Testis (tissue), 3 donors: Measurements from ENCODE around the gene SATB2. TPM values are rescaled to one million over a fixed set of nuclear protein-coding genes. Genes with fewer than 3 reads are reported as not detected.
A peak's percentile ranks its signal among the peaks of the same experiment; 100 is the strongest.

Experiments
- DNase-seq: peaks from one replicate; pipeline ENCODE4 v3.0.0-alpha.2; 2019
- H3K27ac ChIP-seq, 2 donors: fragments of 200-600 bp; sonication (generic); one replicate each; pipeline ENCODE4 v1.5.1; 2019
- H3K27me3 ChIP-seq: fragments of 200-600 bp; sonication (generic); one replicate; pipeline ENCODE4 v1.5.1; 2019
- H3K36me3 ChIP-seq: fragments of 200-600 bp; sonication (generic); one replicate; pipeline ENCODE4 v1.5.1; 2017; ENCODE audit warnings: low read depth; ENCODE audit errors: missing control alignments
- H3K4me1 ChIP-seq: fragments of 200-600 bp; sonication (generic); one replicate; pipeline ENCODE4 v1.5.1; 2019
- H3K4me3 ChIP-seq, 2 donors: fragments of 200-600 bp; sonication (generic); one replicate each; pipeline ENCODE4 v1.5.1; 2017 to 2019
- H3K9me3 ChIP-seq: fragments of 200-600 bp; sonication (generic); one replicate; pipeline ENCODE4 v1.5.1; 2017
- CTCF ChIP-seq, 3 experiments: fragments of 450-650 bp in 2 of 3; fragments of 200-600 bp in 1 of 3; sonication (generic) in 1 of 3; IDR thresholded peaks; one replicate each; pipeline ENCODE4 v1.5.1; 2016 to 2019; ENCODE audit warnings: antibody characterized with exemption in 3 of 3, mild to moderate bottlenecking in 2 of 3, moderate library complexity in 1 of 3
- POLR2A ChIP-seq: fragments of 450-650 bp; IDR thresholded peaks from one replicate; pipeline ENCODE4 v1.6.1; 2017; ENCODE audit warnings: antibody characterized with exemption, mild to moderate bottlenecking, moderate library complexity
- WGBS, 2 donors: methylation state at CpG; one replicate each; pipeline ENCODE4 v1.1.5; 2018; 5-methylcytosine and 5-hydroxymethylcytosine counted together
- intact Hi-C: fragments of 100-400 bp; cut with DNase I; formaldehyde crosslinking; loops from one replicate; pipeline ENCODE4 v1.15.1; 2023; ENCODE audit warnings: low total_unique reads
- polyA plus RNA-seq: library from polyadenylated mRNA; stranded (reverse); fragments of 350-450 nt; fragmentation: Illumina TruSeq; extraction: RNeasy Lipid Tissue Mini Kit (QIAGEN cat#74804); gene quantifications from one replicate; pipeline ENCODE4 v1.2.3, GENCODE V29; 2014; ENCODE audit warnings: low read depth, low replicate concordance; ENCODE audit not compliant: insufficient read depth
- total RNA-seq, 2 donors: library from RNA; depleted of rRNA; stranded (reverse); fragments of >200 nt; gene quantifications; one replicate each; pipeline ENCODE4 v1.2.3, GENCODE V29; 2016

Gene SATB2
- total and polyA plus RNA-seq, 3 donors from 2014 or later, result 5.1 to 15.1 (median 14.1) TPM

- no peaks in the 10 kb centered on the region for H3K9me3 ChIP-seq
- intact Hi-C loops, result no loop called here
- TF ChIP-seq CTCF (IDR thresholded peaks at IDR 0.05), result no peak
- no peak for TF ChIP-seq POLR2A
- H3K36me3 ChIP-seq, result no peaks in the 10 kb centered on the region
- peaks cover 18% of the 10 kb centered on the region for H3K4me1 ChIP-seq
- peak overlapping the region; percentile 73 to 74 for H3K27ac ChIP-seq
- H3K27me3 ChIP-seq, result peaks cover 3% of the 10 kb centered on the region
- H3K4me3 ChIP-seq, result peak overlapping the region; percentile 70 to 83
- 1 to 2% methylated on average over 10 to 60 of the region's 70 CpGs for whole genome bisulfite sequencing, 2 donors
- peak; percentile 94 for DNase-seq
These were observed 1.8 kb upstream of the SATB2 start for GRCh38 chr2:199459286-199460100.

- Histone ChIP-seq H3K4me3 (peak overlapping the region; percentile 70 to 83), H3K9me3 (no peaks in the 10 kb centered on the region), H3K36me3 (no peaks in the 10 kb centered on the region), H3K4me1 (peaks cover 14% of the 10 kb centered on the region), H3K27me3 (peaks cover 3% of the 10 kb centered on the region), H3K27ac (peak overlapping the region; percentile 73 to 74)
- 0 to 1% methylated on average over 22 to 36 of the region's 56 CpGs for WGBS, 2 donors
- no peak for TF ChIP-seq POLR2A
- no peak for TF ChIP-seq CTCF (IDR thresholded peaks at IDR 0.05)
- intact Hi-C loops, result no loop called here
- peak; percentile 37 for DNase-seq
These were observed 1.1 kb upstream of the SATB2 start for GRCh38 chr2:199458806-199459285.

- Histone ChIP-seq H3K27me3 (peaks cover 3% of the 10 kb centered on the region), H3K27ac (peak overlapping the region; percentile 73 to 74), H3K4me1 (peaks cover 8% of the 10 kb centered on the region), H3K36me3 (no peaks in the 10 kb centered on the region), H3K9me3 (no peaks in the 10 kb centered on the region), H3K4me3 (peak overlapping the region; percentile 70 to 83)
- peak; percentile 44 for DNase-seq
- 0 to 1% methylated on average over 44 to 45 of the region's 75 CpGs for WGBS, 2 donors
- intact Hi-C loops, result no loop called here
- no peak for TF ChIP-seq POLR2A
- no peak for TF ChIP-seq CTCF (IDR thresholded peaks at IDR 0.05)
These were observed 468 bp upstream of the SATB2 start for GRCh38 chr2:199458009-199458805.

- H3K4me1 ChIP-seq, result peaks cover 5% of the 10 kb centered on the region
- intact Hi-C loops, result no loop called here
- WGBS, 2 donors, result 10 to 12% methylated on average over 40 to 44 of the region's 44 CpGs
These were observed 1.2 kb downstream of the SATB2 start for GRCh38 chr2:199456383-199457146.

More at GRCh38 chr2:199456383-199457146, 1.2 kb downstream of the SATB2 start:
- Histone ChIP-seq H3K27me3 (peaks cover 3% of the 10 kb centered on the region), H3K9me3 (no peaks in the 10 kb centered on the region), H3K27ac (no peak overlapping the region), H3K36me3 (no peaks in the 10 kb centered on the region), H3K4me3 (peak overlapping the region; percentile 70 to 83)
- no peak for TF ChIP-seq POLR2A
- no peak for TF ChIP-seq CTCF (IDR thresholded peaks at IDR 0.05)
- no peak for DNase-seq
